Spleen (tissue), 7 donors: Measurements from ENCODE around the gene LCK.

ENCODE experiments used
- POLR2A ChIP-seq, 3 donors: fragments of 450-650 bp; IDR thresholded peaks; one replicate each; pipeline ENCODE4 v1.5.1; 2017; ENCODE audit warnings: antibody characterized with exemption in 3 of 3, mild to moderate bottlenecking in 1 of 3
- POLR2AphosphoS5 ChIP-seq, 3 donors: sonication (generic); formaldehyde crosslinking; IDR thresholded peaks; one replicate each; pipeline ENCODE4 v1.5.1; 2017; ENCODE audit warnings: antibody characterized with exemption in 3 of 3
- TF ChIP-seq, protein P1 (sequence below), 11 experiments: fragments of 200-600 bp in 7 of 11; fragments of 450-650 bp in 4 of 11; sonication (generic) in 4 of 11; IDR thresholded peaks in 8 of 11; conservative IDR thresholded peaks in 3 of 11; 1 replicate in 7 of 11; 2 replicates in 4 of 11; pipeline versions ENCODE4 v1.4.0 to v1.8.0; 2016 to 2021; ENCODE audit warnings: antibody characterized with exemption in 11 of 11, inconsistent platforms in 4 of 11, mild to moderate bottlenecking in 1 of 11
- donor health status: DM: no; HTN: no; CAD: no; lungs with moderate emphysema.
- donor health status: DM: no; HTN: no; CAD: no.
- donor health status: DM: no; HTN: no; CAD: no.

GRCh38 chr1:32291145-32291707 lies 40.2 kb downstream of the LCK start:
- TF ChIP-seq, protein P1, sequence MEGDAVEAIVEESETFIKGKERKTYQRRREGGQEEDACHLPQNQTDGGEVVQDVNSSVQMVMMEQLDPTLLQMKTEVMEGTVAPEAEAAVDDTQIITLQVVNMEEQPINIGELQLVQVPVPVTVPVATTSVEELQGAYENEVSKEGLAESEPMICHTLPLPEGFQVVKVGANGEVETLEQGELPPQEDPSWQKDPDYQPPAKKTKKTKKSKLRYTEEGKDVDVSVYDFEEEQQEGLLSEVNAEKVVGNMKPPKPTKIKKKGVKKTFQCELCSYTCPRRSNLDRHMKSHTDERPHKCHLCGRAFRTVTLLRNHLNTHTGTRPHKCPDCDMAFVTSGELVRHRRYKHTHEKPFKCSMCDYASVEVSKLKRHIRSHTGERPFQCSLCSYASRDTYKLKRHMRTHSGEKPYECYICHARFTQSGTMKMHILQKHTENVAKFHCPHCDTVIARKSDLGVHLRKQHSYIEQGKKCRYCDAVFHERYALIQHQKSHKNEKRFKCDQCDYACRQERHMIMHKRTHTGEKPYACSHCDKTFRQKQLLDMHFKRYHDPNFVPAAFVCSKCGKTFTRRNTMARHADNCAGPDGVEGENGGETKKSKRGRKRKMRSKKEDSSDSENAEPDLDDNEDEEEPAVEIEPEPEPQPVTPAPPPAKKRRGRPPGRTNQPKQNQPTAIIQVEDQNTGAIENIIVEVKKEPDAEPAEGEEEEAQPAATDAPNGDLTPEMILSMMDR (IDR thresholded peaks at IDR 0.05 in 8 of 11, conservative IDR thresholded peaks at IDR 0.05 in 3 of 11) = no peak
- TF ChIP-seq POLR2AphosphoS5 (IDR thresholded peaks at IDR 0.05) (no peak), POLR2A (IDR thresholded peaks at IDR 0.05) (no peak)
